Chondrocyte (in vitro differentiated cells): ENCODE data around the gene CLCN6. TPM values are rescaled to one million over a fixed set of nuclear protein-coding genes. Genes with fewer than 3 reads are reported as not detected.

ENCODE experiments used
- DNase-seq: peaks from one replicate; pipeline ENCODE4 v3.0.0; 2021; ENCODE audit warnings: mixed read lengths, low spot score
- H3K27ac Mint-ChIP-seq: one replicate; pipeline ENCODE4 v1.8.0; 2021; ENCODE audit warnings: mild to moderate bottlenecking, moderate library complexity, mixed read lengths; ENCODE audit not compliant: unreplicated experiment
- H3K27me3 Mint-ChIP-seq: 2 replicates; pipeline ENCODE4 v1.8.0; 2021; ENCODE audit warnings: low read depth, mixed read lengths
- H3K36me3 Mint-ChIP-seq: 2 replicates; pipeline ENCODE4 v1.8.0; 2021; ENCODE audit warnings: low read depth, mixed read lengths
- H3K4me1 Mint-ChIP-seq: 2 replicates; pipeline ENCODE4 v1.8.0; 2021; ENCODE audit warnings: low read depth, mild to moderate bottlenecking, mixed read lengths
- H3K4me3 Mint-ChIP-seq: one replicate; pipeline ENCODE4 v1.8.0; 2021; ENCODE audit warnings: mild to moderate bottlenecking, moderate library complexity, mixed read lengths; ENCODE audit not compliant: unreplicated experiment
- H3K9me3 Mint-ChIP-seq: 2 replicates; pipeline ENCODE4 v1.8.0; 2021; ENCODE audit warnings: low read depth, mixed read lengths
- total RNA-seq: library from RNA; stranded (reverse); gene quantifications from 3 replicates; pipeline ENCODE4 v1.2.1, GENCODE V29; 2021
- TF ChIP-seq, protein P1 (sequence below): fragments of 200-600 bp; sonication (generic); IDR thresholded peaks from 2 replicates; pipeline ENCODE4 v1.5.0; 2021; ENCODE audit warnings: antibody characterized with exemption, mild to moderate bottlenecking, moderate library complexity

Gene CLCN6
- total RNA-seq, 1 donor from 2014 or later: 22.2 TPM

DNA sequence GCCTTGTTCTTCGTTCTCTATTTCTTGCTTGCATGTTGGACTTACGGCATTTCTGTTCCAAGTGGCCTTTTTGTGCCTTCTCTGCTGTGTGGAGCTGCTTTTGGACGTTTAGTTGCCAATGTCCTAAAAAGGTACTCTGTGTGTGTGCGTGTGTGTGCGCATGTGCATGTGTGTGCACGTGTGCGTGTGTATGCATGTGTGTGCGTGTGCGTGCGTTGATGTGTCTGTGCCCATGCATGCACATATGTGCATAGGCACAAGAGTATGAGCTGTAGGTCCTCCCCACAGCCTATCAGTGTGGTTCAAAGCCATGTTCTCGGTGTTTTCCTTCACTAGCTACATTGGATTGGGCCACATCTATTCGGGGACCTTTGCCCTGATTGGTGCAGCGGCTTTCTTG is 27.9 kb downstream of the CLCN6 start:
- Mint-ChIP-seq H3K27me3 (no peaks in the 10 kb centered on the region), H3K4me1 (peaks cover 5% of the 10 kb centered on the region), H3K27ac (no peak overlapping the region), H3K36me3 (peaks cover 38% of the 10 kb centered on the region), H3K4me3 (no peak overlapping the region), H3K9me3 (no peaks in the 10 kb centered on the region)
- DNase-seq: no peak
- TF ChIP-seq, protein P1, sequence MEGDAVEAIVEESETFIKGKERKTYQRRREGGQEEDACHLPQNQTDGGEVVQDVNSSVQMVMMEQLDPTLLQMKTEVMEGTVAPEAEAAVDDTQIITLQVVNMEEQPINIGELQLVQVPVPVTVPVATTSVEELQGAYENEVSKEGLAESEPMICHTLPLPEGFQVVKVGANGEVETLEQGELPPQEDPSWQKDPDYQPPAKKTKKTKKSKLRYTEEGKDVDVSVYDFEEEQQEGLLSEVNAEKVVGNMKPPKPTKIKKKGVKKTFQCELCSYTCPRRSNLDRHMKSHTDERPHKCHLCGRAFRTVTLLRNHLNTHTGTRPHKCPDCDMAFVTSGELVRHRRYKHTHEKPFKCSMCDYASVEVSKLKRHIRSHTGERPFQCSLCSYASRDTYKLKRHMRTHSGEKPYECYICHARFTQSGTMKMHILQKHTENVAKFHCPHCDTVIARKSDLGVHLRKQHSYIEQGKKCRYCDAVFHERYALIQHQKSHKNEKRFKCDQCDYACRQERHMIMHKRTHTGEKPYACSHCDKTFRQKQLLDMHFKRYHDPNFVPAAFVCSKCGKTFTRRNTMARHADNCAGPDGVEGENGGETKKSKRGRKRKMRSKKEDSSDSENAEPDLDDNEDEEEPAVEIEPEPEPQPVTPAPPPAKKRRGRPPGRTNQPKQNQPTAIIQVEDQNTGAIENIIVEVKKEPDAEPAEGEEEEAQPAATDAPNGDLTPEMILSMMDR: no peak

- Mint-ChIP-seq H3K36me3 (peaks cover 35% of the 10 kb centered on the region), H3K4me3 (no peak overlapping the region), H3K27me3 (no peaks in the 10 kb centered on the region), H3K9me3 (no peaks in the 10 kb centered on the region), H3K4me1 (peaks cover 8% of the 10 kb centered on the region), H3K27ac (no peak overlapping the region)
- TF ChIP-seq, protein P1: no peak
- no peak for DNase-seq
These were observed 29.6 kb downstream of the CLCN6 start for GRCh38 chr1:11835441-11836225.

DNA sequence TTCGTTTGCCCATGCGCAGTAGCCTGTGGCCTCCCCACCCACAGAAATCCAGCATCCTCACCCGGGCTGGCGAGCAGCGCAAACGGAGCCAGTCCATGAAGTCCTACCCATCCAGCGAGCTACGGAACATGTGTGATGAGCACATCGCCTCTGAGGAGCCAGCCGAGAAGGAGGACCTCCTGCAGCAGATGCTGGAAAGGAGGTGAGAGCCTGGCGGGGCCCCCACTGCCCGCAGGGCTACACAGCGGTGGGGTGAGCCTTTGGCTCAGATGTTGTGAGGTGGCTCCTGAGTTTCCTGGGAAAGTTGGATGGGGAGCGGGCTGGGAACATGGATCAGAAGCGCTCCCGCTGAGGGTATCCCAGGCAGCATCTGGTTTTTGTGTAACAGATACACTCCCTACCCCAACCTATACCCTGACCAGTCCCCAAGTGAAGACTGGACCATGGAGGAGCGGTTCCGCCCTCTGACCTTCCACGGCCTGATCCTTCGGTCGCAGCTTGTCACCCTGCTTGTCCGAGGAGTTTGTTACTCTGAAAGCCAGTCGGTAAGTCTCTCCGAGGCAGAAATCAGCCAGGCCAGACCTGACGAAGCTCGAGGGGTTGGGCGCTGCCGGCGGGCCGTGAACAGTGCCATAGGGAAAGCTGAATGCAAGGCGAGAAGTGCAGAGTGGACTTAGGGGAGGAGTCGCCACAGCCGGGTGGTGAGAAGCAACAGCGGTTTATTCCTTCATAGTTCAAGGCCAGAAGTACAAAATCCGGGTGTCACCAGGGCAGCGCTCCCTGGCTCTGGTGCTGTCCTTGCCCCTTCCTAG is 31.2 kb downstream of the CLCN6 start:
- H3K27me3 Mint-ChIP-seq: no peaks in the 10 kb centered on the region
- no peak overlapping the region for H3K27ac Mint-ChIP-seq
- H3K4me1 Mint-ChIP-seq: peaks cover 17% of the 10 kb centered on the region
- no peaks in the 10 kb centered on the region for H3K9me3 Mint-ChIP-seq
- H3K4me3 Mint-ChIP-seq: no peak overlapping the region
- H3K36me3 Mint-ChIP-seq: peaks cover 43% of the 10 kb centered on the region
- TF ChIP-seq, protein P1: no peak
- no peak for DNase-seq

DNA sequence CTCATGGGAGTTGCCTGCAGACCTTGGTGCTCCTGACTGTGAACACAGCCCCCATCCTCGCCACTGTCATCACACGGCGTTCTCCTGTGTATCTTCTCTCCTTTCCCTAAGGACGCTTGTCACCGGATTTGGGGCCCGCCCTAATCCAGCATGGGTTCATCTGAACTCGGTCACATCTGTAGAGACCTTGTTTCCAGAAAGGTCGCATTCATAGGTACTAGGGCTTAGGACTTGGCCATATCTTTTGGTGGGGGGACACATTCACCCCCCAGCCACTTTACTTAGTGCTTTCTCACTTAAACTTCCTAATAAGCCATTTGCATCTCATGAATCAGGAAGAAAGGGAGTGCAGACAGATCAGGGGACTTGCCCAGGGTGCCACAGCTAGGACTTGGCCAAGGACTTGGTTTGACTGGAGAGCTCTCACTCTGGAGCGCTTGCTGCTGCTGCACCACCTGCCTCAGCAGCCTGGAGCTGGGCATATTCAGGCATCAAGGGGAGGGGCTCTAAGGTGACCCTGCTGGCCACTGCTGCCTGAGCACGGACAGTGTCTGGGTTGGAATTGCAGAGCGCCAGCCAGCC is 31.9 kb downstream of the CLCN6 start:
- Mint-ChIP-seq H3K4me3 (no peak overlapping the region), H3K27me3 (no peaks in the 10 kb centered on the region), H3K9me3 (no peaks in the 10 kb centered on the region), H3K36me3 (peaks cover 41% of the 10 kb centered on the region), H3K4me1 (peaks cover 20% of the 10 kb centered on the region), H3K27ac (no peak overlapping the region)
- DNase-seq: no peak
- TF ChIP-seq, protein P1: no peak
